SK-N-MC (cell line): ENCODE data around the gene GALNT14.

Source experiments
- DNase-seq: peaks from one replicate; pipeline ENCODE4 v3.0.0-alpha.2; 2011; ENCODE audit warnings: low read depth, low spot score
- H3K27ac ChIP-seq: fragments of 200-600 bp; sonication (generic); 2 replicates; pipeline ENCODE4 v1.5.1; 2016; ENCODE audit warnings: mixed run types
- H3K36me3 ChIP-seq: fragments of 200-600 bp; sonication (generic); 2 replicates; pipeline ENCODE4 v1.6.1; 2017; ENCODE audit warnings: antibody characterized with exemption, low read length, mixed read lengths; ENCODE audit not compliant: insufficient read depth
- H3K4me3 ChIP-seq: fragments of 200-600 bp; sonication (generic); 2 replicates; pipeline ENCODE4 v1.5.1; 2016
- H3K9ac ChIP-seq: fragments of 200-600 bp; sonication (generic); 2 replicates; pipeline ENCODE4 v1.8.0; 2017; ENCODE audit warnings: mixed run types, mixed read lengths; ENCODE audit not compliant: insufficient read length
- H3K9me3 ChIP-seq: fragments of 200-600 bp; sonication (generic); 2 replicates; pipeline ENCODE4 v1.6.1; 2017; ENCODE audit warnings: low read depth, mild to moderate bottlenecking, antibody characterized with exemption, low read length, moderate library complexity, mixed read lengths
- EZH2 ChIP-seq: fragments of 200-600 bp; sonication (generic); IDR thresholded peaks from one replicate; pipeline ENCODE4 v1.6.1; 2017; ENCODE audit warnings: antibody characterized with exemption
- FOXP2 ChIP-seq: optimal IDR thresholded peaks from 2 replicates; pipeline ENCODE3; 2011; ENCODE audit warnings: mild to moderate bottlenecking, moderate library complexity; ENCODE audit not compliant: insufficient read depth; ENCODE audit errors: extremely low read length, control extremely low read depth
- POLR2AphosphoS5 ChIP-seq: IDR thresholded peaks from 2 replicates; pipeline ENCODE4 v1.6.1; 2012; ENCODE audit warnings: mild to moderate bottlenecking, low read depth, low read length, borderline replicate concordance

The GALNT14 gene

DNA sequence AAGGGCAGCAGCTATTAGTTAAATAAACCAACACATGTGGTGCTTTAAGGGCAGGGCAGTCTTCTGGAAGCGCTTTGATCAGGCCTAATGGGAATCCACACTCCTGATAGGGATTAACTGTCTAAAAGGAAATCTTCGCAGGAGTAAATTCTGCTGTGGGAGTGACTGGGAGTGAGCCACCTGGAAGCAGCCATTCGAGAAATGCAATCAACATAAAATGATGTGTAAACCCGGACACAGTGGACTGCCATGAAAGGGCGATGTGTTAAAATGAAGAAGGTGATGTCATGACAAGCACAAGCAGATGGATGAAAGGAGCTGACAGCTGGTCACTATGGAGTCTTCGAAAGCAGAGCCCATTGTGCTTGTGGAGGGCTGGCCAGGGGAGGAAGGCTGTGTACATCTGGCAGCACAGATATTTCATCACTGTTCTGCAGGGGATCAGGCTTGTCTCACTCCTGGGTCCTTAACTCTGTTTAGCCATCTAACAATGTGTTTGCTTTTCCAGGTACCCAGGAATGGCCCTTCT lies 24.8 kb upstream of the GALNT14 start:
- no peak overlapping the region for H3K4me3 ChIP-seq
- no peak for DNase-seq
- TF ChIP-seq FOXP2: no peak
- no peak for TF ChIP-seq EZH2
- no peak for TF ChIP-seq POLR2AphosphoS5
- H3K36me3 ChIP-seq: no peaks in the 10 kb centered on the region
- no peaks in the 10 kb centered on the region for H3K9me3 ChIP-seq
- no peak overlapping the region for H3K9ac ChIP-seq
- H3K27ac ChIP-seq: no peak overlapping the region

DNA sequence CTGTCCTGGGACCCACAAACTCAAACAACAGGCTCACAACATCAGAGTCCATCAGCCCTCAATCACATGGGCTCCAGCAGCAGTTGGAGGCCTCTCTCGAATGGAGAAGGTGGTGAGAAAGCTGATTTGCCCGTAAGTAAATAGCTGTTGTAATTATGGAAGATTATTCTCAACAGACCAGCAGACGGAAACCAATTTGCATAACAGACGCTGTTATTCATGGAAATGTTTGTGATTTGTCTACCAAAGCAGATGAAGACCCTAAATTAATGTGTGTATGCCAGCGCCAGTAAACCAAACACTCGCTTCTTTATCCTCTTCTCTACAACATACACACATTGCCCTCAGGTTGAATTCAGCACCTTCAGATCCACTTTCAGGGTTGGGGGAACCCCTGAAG lies 23.4 kb upstream of the GALNT14 start:
- no peaks in the 10 kb centered on the region for H3K9me3 ChIP-seq
- DNase-seq: no peak
- no peak overlapping the region for H3K27ac ChIP-seq
- H3K36me3 ChIP-seq: no peaks in the 10 kb centered on the region
- no peak overlapping the region for H3K9ac ChIP-seq
- H3K4me3 ChIP-seq: no peak overlapping the region
- TF ChIP-seq EZH2: no peak
- TF ChIP-seq FOXP2: no peak
- TF ChIP-seq POLR2AphosphoS5: no peak

DNA sequence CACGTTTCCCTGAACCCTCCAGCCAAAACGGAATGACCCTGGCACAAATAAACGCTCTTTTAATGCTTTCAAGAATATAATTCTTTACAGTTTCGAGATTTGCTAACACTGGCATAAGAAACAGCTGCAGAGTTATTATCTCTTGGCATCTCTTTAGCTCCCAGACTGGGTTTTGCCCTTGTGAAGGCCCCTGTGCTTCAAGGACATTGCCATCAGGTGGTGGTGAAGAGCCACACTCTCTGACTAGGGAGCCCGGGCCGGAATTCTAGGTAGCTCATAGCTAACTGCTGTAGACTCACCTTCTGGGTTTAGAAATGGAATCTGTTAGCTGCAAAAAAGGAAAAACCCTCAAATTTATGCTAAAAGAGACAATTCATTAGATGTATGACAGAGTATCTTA lies 13.3 kb upstream of the GALNT14 start:
- DNase-seq: no peak
- H3K9me3 ChIP-seq: no peaks in the 10 kb centered on the region
- H3K4me3 ChIP-seq: no peak overlapping the region
- no peak overlapping the region for H3K9ac ChIP-seq
- TF ChIP-seq POLR2AphosphoS5 (no peak), EZH2 (no peak), FOXP2 (no peak)
- H3K36me3 ChIP-seq: no peaks in the 10 kb centered on the region
- H3K27ac ChIP-seq: no peak overlapping the region

DNA sequence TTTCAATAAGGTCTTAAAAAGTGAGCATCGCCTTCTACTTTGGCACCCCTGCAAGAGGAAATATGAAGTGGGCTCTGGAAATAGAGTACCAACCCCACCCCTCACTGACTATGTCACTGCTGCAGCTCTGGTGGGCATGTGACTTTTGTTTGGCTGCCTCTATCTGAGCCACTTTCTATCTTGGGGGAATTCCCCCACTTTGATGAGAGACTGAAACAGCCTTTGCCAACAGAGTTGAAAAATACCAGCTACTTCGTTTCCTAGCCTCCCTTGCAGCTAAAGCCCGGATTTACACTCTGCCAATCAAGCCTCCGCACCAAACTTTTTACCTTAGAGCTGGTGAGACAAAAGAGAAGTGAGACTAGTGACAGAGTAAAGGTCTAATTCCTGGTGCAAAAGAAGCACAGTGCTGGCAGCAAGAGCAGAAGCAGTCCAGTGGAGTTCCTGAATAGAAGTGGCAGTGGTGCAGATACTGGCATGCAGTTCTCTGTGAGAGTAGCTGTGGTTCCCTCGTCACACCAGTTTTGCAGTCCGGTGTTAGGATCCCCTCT lies 12.0 kb upstream of the GALNT14 start:
- TF ChIP-seq FOXP2 (no peak), POLR2AphosphoS5 (no peak)
- Histone ChIP-seq H3K4me3 (no peak overlapping the region), H3K9me3 (no peaks in the 10 kb centered on the region), H3K36me3 (no peaks in the 10 kb centered on the region), H3K27ac (no peak overlapping the region), H3K9ac (no peak overlapping the region)
- DNase-seq: no peak

DNA sequence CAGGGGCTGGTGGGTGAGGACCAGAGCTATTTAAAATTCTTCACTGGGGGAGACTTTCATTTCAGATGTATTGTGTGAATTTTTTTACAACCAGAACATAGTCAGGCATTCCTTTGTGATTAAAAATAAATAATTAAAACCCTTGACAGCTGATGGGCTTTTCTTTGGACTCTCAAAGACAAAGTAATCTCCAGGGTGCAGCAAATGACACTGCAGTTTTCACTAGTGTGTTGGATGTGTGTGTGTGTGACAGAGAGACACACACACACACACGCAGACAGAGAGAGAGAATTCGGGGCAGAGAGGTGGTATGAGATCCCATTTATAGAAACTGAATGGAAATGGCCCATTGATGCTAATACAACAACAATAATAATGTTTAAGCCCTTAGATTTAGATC lies 10.3 kb upstream of the GALNT14 start:
- Histone ChIP-seq H3K9ac (no peak overlapping the region), H3K4me3 (no peak overlapping the region), H3K9me3 (no peaks in the 10 kb centered on the region), H3K36me3 (no peaks in the 10 kb centered on the region), H3K27ac (no peak overlapping the region)
- no peak for DNase-seq
- no peak for TF ChIP-seq POLR2AphosphoS5
- TF ChIP-seq EZH2: no peak
- no peak for TF ChIP-seq FOXP2

DNA sequence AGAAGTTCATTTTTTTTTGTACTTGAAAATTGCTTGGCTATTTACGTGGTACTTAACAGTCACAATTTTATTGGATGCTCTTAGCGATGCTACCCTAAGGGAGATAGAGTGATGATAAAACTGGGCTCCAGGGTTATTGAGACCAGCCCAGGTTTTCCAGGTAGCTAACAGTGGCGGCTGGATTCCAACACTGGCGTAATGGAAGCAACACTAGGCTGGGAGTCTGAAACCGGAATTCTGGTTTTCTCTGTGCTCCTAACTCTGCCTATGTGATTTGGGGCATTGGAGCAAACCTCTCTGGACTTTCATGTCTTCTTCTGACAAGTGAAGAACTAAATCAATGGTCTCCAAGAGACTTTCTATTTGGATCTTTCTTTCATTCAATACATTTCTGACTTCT lies 9.4 kb upstream of the GALNT14 start:
- DNase-seq: no peak
- no peak overlapping the region for H3K4me3 ChIP-seq
- H3K9me3 ChIP-seq: no peaks in the 10 kb centered on the region
- TF ChIP-seq POLR2AphosphoS5: no peak
- TF ChIP-seq EZH2: no peak
- no peak for TF ChIP-seq FOXP2
- no peaks in the 10 kb centered on the region for H3K36me3 ChIP-seq
- no peak overlapping the region for H3K9ac ChIP-seq
- H3K27ac ChIP-seq: no peak overlapping the region

DNA sequence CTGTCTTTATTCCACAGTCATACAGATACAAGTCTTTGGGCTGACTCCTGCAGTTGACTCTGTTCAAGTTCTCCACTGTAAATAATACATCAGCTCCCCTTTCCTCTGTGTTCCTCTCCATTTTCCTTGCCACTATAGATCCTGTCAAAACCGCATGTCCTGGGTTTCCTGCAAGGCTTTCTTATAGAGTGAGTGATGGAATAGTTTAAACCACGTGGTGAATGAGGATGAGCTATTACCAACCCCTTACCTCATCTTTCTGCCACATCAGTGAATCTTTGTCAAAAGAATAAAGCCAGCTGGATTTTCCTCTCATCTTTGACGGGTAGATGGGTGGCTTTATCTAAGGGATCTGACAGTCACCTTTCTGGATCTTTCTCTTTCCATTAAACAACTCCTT lies 3.9 kb upstream of the GALNT14 start:
- no peak for DNase-seq
- TF ChIP-seq EZH2 (no peak), FOXP2 (no peak), POLR2AphosphoS5 (no peak)
- Histone ChIP-seq H3K9ac (no peak overlapping the region), H3K36me3 (no peaks in the 10 kb centered on the region), H3K4me3 (no peak overlapping the region), H3K9me3 (no peaks in the 10 kb centered on the region), H3K27ac (no peak overlapping the region)

DNA sequence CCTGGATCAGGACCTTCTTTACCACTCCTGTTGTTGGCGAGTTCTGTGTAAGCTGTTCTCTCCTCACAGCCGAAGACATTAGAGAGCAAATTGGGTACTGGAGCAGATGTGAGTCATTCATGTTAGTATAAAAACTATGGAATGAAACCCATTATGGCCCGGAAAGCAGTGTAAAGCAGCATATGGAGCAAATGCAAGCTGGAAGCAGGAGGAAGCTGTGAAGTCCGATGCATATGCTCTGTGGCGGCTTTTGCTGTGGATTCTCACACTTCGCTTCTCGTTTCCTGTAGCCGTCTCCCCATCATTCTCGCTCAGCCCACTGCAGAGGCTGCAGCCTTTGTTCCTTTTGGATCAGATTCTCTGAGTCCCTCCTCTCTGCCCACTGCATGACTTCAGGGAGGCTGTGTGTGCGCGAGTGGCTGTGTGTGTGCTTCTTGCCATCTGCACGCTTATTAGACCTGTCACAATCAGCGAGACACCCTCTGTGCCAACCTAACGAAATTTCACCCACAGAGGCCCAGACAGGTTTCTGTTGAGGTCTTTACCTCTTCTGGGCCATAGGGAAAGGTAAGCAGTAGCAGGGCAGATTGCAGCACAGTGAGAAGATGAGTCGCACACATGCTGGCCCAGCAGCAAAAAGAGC lies 3.3 kb upstream of the GALNT14 start:
- Histone ChIP-seq H3K9me3 (no peaks in the 10 kb centered on the region), H3K27ac (no peak overlapping the region)
- TF ChIP-seq POLR2AphosphoS5 (no peak), FOXP2 (no peak), EZH2 (no peak)

More for the DNA sequence above, 3.3 kb upstream of the GALNT14 start:
- no peak overlapping the region for H3K9ac ChIP-seq
- H3K36me3 ChIP-seq: no peaks in the 10 kb centered on the region
- no peak overlapping the region for H3K4me3 ChIP-seq
- DNase-seq: no peak
